Lung (tissue), 12 donors: ENCODE data around the gene BAK1. TPM values are rescaled to one million over a fixed set of nuclear protein-coding genes. Genes with fewer than 3 reads are reported as not detected.

ENCODE experiments used
- ATAC-seq: fragments of 200-7000 bp; cut with Tn5 transposase; one replicate; pipeline ENCODE4 v1.9.1; 2020; ENCODE audit warnings: moderate number of reproducible peaks; ENCODE audit not compliant: insufficient read depth, low FRiP score
- DNase-seq, 3 donors: peaks; one replicate each; pipeline ENCODE4 v3.0.0-alpha.2; 2013 to 2017
- H3K27ac ChIP-seq, 2 donors: one replicate each; pipeline ENCODE4 v1.5.1; 2013; ENCODE audit warnings: mild to moderate bottlenecking in 2 of 2, moderate library complexity in 2 of 2, control low read depth in 1 of 2, inconsistent platforms in 1 of 2, low read depth in 1 of 2, low read length in 1 of 2
- H3K27me3 ChIP-seq, 3 donors: one replicate each; pipeline ENCODE4 v1.5.1; 2013; ENCODE audit warnings: low read length in 2 of 3; ENCODE audit not compliant: control insufficient read depth in 3 of 3, insufficient read depth in 3 of 3
- H3K36me3 ChIP-seq, 4 donors: one replicate each; pipeline ENCODE4 v1.5.1; 2013; ENCODE audit warnings: low read length in 4 of 4, mild to moderate bottlenecking in 1 of 4, moderate library complexity in 1 of 4; ENCODE audit not compliant: control insufficient read depth in 4 of 4, insufficient read depth in 4 of 4
- H3K4me1 ChIP-seq, 5 donors: one replicate each; pipeline ENCODE4 v1.5.1; 2013; ENCODE audit warnings: low read length in 5 of 5, mild to moderate bottlenecking in 2 of 5, moderate library complexity in 1 of 5; ENCODE audit not compliant: control insufficient read depth in 5 of 5, insufficient read depth in 5 of 5
- H3K4me3 ChIP-seq: one replicate; pipeline ENCODE4 v1.5.1; 2013; ENCODE audit warnings: mild to moderate bottlenecking, control low read depth, moderate library complexity
- H3K9ac ChIP-seq, 2 donors: one replicate each; pipeline ENCODE4 v1.5.1; 2013; ENCODE audit warnings: low read length in 2 of 2, control low read depth in 1 of 2; ENCODE audit not compliant: insufficient read depth in 1 of 2
- H3K9me3 ChIP-seq, 4 donors: one replicate each; pipeline ENCODE4 v1.5.1; 2013; ENCODE audit warnings: low read length in 3 of 4, mild to moderate bottlenecking in 1 of 4, moderate library complexity in 1 of 4; ENCODE audit not compliant: control insufficient read depth in 4 of 4, insufficient read depth in 3 of 4
- WGBS, 2 donors: extraction: QIAGEN DNeasy Blood & Tissue Kit; methylation state at CpG; one replicate each; pipeline ENCODE4 v1.1.7; 2013; 5-methylcytosine and 5-hydroxymethylcytosine counted together
- polyA plus RNA-seq, 2 donors: library from polyadenylated mRNA; stranded (reverse); fragments of 200-250 nt; gene quantifications; one replicate each; pipeline ENCODE4 v1.2.1, GENCODE V29; 2013
- total RNA-seq, 2 donors: library from RNA; depleted of rRNA in 1 of 2; stranded (reverse); fragments of >200 nt in 1 of 2; gene quantifications; one replicate each; pipeline ENCODE4 v1.2.1, GENCODE V29; 2014 to 2021
- TF ChIP-seq, protein P1 (sequence below): IDR thresholded peaks from 2 replicates; pipeline ENCODE4 v1.5.1; 2012; ENCODE audit warnings: mild to moderate bottlenecking; ENCODE audit errors: control extremely low read depth, extremely low read depth
- donor health status: control.
- donor health status: control.
- donor health status: Bipolar disorder and iron deficiency.
- donor health status: healthy.
- donor health status: DM: yes; HTN: yes; CAD: no.

Gene BAK1
- total and polyA plus RNA-seq, 4 donors: 7.4 to 25.6 (median 18.9) TPM

DNA sequence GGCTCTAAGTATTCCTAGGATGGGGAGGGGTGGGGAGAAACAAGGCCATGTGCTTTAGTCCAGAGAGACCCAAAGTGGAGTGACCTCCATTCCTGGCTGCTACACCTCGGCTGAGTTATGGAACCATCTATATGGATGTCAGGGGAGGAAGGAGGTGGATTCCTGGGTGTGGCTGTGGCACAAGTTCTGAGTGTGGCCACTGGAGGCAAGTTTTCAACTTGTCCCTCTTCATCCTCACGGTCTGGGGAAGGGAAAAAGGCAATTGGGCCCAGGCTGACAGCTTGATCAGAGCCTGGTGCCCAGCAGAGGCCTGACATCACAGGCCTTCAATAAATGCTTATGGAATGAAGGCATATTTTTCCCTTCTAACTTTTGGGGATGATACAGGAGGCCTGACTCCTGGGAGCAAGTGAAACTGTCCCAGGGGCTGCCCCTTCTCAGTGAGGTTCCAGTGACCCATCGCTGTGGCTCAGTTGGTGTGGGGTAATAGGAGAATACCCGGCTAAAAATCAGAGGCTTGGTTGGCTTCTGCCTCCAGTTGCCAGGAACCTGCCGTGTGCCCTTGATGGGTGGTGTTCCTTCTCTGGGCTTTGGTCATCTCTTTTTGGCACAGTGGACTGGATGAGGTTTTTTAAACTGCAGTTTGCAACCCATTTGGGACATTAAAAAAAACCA is 39.2 kb upstream of the BAK1 start:
- Histone ChIP-seq H3K36me3 (peaks cover 0 to 4% (median 0%) of the 10 kb centered on the region in 4 donors), H3K27ac (peak overlapping the region in 1 of 2 donors; percentile 76), H3K9me3 (no peaks in the 10 kb centered on the region), H3K27me3 (no peaks in the 10 kb centered on the region), H3K4me1 (peaks cover 0 to 35% (median 6%) of the 10 kb centered on the region in 5 donors), H3K4me3 (no peak overlapping the region), H3K9ac (no peak overlapping the region)
- no peak for DNase-seq
- no peak for ATAC-seq
- 40 to 54% methylated on average over 5 of the region's 5 CpGs for WGBS, 2 donors
- TF ChIP-seq, protein P1, sequence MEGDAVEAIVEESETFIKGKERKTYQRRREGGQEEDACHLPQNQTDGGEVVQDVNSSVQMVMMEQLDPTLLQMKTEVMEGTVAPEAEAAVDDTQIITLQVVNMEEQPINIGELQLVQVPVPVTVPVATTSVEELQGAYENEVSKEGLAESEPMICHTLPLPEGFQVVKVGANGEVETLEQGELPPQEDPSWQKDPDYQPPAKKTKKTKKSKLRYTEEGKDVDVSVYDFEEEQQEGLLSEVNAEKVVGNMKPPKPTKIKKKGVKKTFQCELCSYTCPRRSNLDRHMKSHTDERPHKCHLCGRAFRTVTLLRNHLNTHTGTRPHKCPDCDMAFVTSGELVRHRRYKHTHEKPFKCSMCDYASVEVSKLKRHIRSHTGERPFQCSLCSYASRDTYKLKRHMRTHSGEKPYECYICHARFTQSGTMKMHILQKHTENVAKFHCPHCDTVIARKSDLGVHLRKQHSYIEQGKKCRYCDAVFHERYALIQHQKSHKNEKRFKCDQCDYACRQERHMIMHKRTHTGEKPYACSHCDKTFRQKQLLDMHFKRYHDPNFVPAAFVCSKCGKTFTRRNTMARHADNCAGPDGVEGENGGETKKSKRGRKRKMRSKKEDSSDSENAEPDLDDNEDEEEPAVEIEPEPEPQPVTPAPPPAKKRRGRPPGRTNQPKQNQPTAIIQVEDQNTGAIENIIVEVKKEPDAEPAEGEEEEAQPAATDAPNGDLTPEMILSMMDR: no peak

DNA sequence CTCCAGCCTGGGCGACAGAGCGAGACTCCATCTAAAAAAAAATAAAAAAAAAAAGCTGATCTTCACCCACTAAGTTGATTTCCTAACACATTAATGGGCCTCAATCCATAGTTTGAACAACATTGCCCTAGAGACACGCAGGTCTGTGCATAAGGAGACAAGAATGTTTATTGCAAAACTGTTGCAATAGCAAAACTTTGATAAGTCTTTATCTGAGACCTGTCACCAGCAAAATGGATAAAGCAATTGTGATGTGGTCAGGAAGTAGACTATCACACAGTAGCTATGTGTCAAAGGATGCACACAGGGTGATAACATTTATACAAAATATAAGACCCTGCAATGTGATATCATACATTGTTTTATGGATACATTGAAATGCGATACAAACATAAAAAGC is 36.8 kb upstream of the BAK1 start:
- H3K4me3 ChIP-seq: no peak overlapping the region
- ATAC-seq (no peak), DNase-seq (no peak)
- WGBS, 2 donors: 89% methylated on average over 2 of the region's 4 CpGs; no CpG with 5 or more reads in 1 of the 2 donors
- H3K9ac ChIP-seq: no peak overlapping the region
- no peaks in the 10 kb centered on the region for H3K36me3 ChIP-seq
- TF ChIP-seq, protein P1: no peak
- no peaks in the 10 kb centered on the region for H3K9me3 ChIP-seq
- H3K27me3 ChIP-seq: no peaks in the 10 kb centered on the region
- no peak overlapping the region for H3K27ac ChIP-seq
- peaks cover 0 to 14% (median 5%) of the 10 kb centered on the region in 5 donors for H3K4me1 ChIP-seq

DNA sequence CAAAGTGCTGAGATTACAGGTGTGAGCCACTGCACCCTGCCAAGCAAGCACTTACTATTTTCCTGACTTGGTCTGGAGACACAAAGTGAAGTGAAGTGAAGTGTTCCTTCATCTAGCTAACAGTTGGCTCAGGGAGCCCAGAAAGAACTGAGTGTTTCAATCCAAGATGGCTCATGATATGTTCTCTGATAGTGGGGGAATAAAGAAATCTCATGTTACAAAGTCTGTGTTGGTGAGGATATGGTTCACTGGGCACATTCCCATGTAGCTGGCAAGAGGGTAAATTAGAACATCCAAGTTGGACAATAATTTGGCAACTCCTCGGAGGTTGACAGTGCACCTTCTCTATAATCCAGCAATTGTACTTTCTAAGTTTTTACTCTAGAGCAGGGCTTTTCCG is 36.0 kb upstream of the BAK1 start:
- no peaks in the 10 kb centered on the region for H3K36me3 ChIP-seq
- no peak overlapping the region for H3K9ac ChIP-seq
- no peak overlapping the region for H3K4me3 ChIP-seq
- 90% methylated on average over 2 of the region's 2 CpGs; no CpG with 5 or more reads in 1 of the 2 donors for WGBS, 2 donors
- ATAC-seq (no peak), DNase-seq (no peak)
- H3K4me1 ChIP-seq: peaks cover 0 to 11% (median 6%) of the 10 kb centered on the region in 5 donors
- H3K9me3 ChIP-seq: no peaks in the 10 kb centered on the region
- H3K27ac ChIP-seq: no peak overlapping the region
- TF ChIP-seq, protein P1: no peak
- no peaks in the 10 kb centered on the region for H3K27me3 ChIP-seq

DNA sequence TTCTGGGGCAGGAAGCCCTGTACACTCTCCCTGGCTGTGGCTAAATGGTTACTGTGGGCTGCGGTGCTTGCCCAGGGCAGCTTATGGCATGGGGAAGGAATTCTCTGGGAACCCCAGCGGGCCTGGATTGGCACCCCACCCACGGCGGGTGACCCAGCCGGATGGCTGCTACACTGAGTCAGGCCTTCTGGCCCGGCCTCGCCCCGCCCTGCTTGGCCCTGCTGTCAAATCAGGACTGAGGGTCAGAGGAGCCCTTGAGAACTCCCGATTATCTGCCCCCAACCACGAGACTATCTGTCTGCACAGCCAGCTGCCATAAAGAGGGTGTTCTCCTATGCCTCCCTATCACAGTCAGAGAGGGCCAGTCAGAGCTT is 33.7 kb upstream of the BAK1 start:
- H3K9me3 ChIP-seq: no peaks in the 10 kb centered on the region
- TF ChIP-seq, protein P1: no peak
- H3K9ac ChIP-seq: no peak overlapping the region
- no peaks in the 10 kb centered on the region for H3K36me3 ChIP-seq
- ATAC-seq (no peak), DNase-seq (no peak)
- no peak overlapping the region for H3K27ac ChIP-seq
- H3K27me3 ChIP-seq: no peaks in the 10 kb centered on the region
- H3K4me1 ChIP-seq: peaks cover 3 to 23% (median 13%) of the 10 kb centered on the region in 5 donors
- no peak overlapping the region for H3K4me3 ChIP-seq
- 76 to 82% methylated on average over 10 of the region's 10 CpGs for WGBS, 2 donors
